Upper lobe of right lung (tissue), 1 donor: ENCODE measurements around the gene UNC5B. TPM values are rescaled to one million over a fixed set of nuclear protein-coding genes. Genes with fewer than 3 reads are reported as not detected.
A peak's percentile ranks its signal among the peaks of the same experiment; 100 is the strongest.

Source experiments
- ATAC-seq: fragments of 200-7000 bp; cut with Tn5 transposase; one replicate; pipeline ENCODE4 v1.9.1; 2020; ENCODE audit warnings: mild to moderate bottlenecking, moderate library complexity
- DNase-seq: peaks from one replicate; pipeline ENCODE4 v3.0.0-alpha.2; 2020
- H3K27ac ChIP-seq: fragments of 200-600 bp; one replicate; pipeline ENCODE4 v1.8.0; 2022
- H3K27me3 ChIP-seq: fragments of 200-600 bp; one replicate; pipeline ENCODE4 v1.8.0; 2022; ENCODE audit warnings: mild to moderate bottlenecking
- H3K36me3 ChIP-seq: fragments of 200-600 bp; one replicate; pipeline ENCODE4 v1.8.0; 2022
- H3K4me1 ChIP-seq: fragments of 200-600 bp; one replicate; pipeline ENCODE4 v1.8.0; 2022
- H3K4me3 ChIP-seq: fragments of 200-600 bp; one replicate; pipeline ENCODE4 v1.8.0; 2022; ENCODE audit warnings: mild to moderate bottlenecking
- H3K9me3 ChIP-seq: fragments of 200-600 bp; one replicate; pipeline ENCODE4 v1.8.0; 2022
- CTCF ChIP-seq: fragments of 200-600 bp; IDR thresholded peaks from one replicate; pipeline ENCODE4 v1.8.0; 2022; ENCODE audit warnings: antibody characterized with exemption
- intact Hi-C: fragments of 100-400 bp; cut with DNase I; formaldehyde crosslinking; loops from one replicate; pipeline ENCODE4 v1.11.0; 2022
- total RNA-seq: library from RNA; stranded (reverse); fragmentation: NEBNext Ultra II Directional; extraction: Animal tissue kit (Norgen Biotek cat#: 25700); gene quantifications from one replicate; pipeline ENCODE4 v1.2.1, GENCODE V29; 2021
- donor health status: DM: no; HTN: yes; CAD: no; lungs with severe emphysema.

UNC5B gene
- total RNA-seq, 1 donor from 2014 or later, result 16.0 TPM

DNA sequence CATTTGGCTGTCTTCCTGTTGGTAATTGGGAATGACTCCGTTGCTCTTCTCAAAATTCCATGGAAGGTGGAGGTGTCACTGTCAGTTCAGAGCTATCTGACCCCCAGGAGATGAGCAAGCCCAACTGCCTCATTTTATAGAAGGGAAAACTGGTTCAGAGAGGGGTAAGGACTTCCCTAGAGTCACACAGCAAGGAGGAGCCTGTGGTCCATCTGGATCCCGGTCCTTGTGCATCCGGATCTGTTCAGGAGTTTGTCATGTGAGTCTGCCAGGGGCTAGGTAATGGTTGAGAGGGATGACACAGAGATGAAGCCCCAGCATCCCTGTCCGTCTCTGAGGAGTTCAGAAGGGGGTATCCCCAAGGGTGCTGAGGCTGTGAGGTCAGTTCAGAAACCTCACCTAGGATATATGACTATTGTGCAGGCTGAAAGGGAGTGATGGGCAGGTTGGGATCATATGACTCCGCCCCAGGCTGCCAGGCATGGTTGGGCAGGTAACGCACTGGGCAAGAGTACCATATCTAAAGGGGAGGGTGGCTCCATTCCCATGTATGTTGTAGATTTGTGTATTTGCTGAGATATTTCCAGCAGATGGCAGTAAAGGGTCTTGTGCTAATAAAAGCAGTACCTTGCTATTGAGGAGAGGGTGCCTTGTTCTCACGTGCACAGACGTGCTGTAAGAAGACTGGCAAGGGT is 90.7 kb downstream of the UNC5B start:
- TF ChIP-seq CTCF, result peak; percentile 55
- intact Hi-C loops, result no loop called here
- DNase-seq (no peak), ATAC-seq (peak; percentile 51)
- Histone ChIP-seq H3K4me1 (no peaks in the 10 kb centered on the region), H3K27me3 (no peaks in the 10 kb centered on the region), H3K4me3 (no peak overlapping the region), H3K36me3 (peaks cover 4% of the 10 kb centered on the region), H3K27ac (no peak overlapping the region), H3K9me3 (no peaks in the 10 kb centered on the region)

DNA sequence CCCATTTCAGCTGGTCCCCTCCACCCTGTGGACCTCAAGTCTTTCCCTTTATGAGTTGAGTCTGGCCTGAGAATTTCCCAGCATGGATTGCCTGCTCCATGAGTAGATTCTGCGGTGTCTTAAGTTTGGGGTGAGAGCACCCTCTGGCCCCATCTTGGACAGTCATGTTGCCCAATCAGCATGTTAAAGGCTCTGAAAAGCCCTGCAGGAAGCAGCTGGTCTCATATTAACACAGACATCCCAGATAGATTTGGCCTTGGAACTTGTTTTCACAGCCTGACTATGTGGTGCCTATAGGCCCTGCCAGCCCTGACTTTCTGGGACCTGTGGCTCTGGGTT is 91.2 kb downstream of the UNC5B start:
- ATAC-seq, result no peak
- H3K4me1 ChIP-seq, result no peaks in the 10 kb centered on the region

DNA sequence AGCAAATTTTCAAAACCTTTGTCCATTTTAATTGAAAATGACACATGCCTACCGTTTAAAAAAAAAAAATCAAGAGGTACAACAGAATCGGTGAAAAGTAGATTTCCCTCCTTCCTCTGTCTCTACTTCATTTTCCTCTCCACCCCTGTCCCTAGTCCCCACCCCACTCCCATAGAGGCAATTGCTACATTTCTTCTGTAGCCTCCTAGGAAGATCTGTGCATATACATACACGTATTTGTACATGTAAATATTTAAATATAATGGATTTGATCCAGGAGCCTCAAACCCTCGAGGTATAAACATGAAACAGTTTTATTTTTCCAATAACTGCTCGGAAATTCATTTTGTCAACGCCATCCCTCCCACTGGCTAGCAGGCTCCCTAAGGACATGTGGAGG is 92.5 kb downstream of the UNC5B start:
- DNase-seq (no peak), ATAC-seq (no peak)
- H3K4me1 ChIP-seq, result no peaks in the 10 kb centered on the region
- H3K4me3 ChIP-seq, result no peak overlapping the region
- no peaks in the 10 kb centered on the region for H3K9me3 ChIP-seq
- no peak for TF ChIP-seq CTCF
- no peaks in the 10 kb centered on the region for H3K36me3 ChIP-seq
- no peaks in the 10 kb centered on the region for H3K27me3 ChIP-seq
- H3K27ac ChIP-seq, result no peak overlapping the region
- intact Hi-C loops, result no loop called here

More for the DNA sequence above, 91.2 kb downstream of the UNC5B start:
- Histone ChIP-seq H3K4me3 (no peak overlapping the region), H3K9me3 (no peaks in the 10 kb centered on the region), H3K27me3 (no peaks in the 10 kb centered on the region), H3K27ac (no peak overlapping the region), H3K36me3 (no peaks in the 10 kb centered on the region)
- no peak for DNase-seq
- intact Hi-C loops, result no loop called here
- no peak for TF ChIP-seq CTCF

DNA sequence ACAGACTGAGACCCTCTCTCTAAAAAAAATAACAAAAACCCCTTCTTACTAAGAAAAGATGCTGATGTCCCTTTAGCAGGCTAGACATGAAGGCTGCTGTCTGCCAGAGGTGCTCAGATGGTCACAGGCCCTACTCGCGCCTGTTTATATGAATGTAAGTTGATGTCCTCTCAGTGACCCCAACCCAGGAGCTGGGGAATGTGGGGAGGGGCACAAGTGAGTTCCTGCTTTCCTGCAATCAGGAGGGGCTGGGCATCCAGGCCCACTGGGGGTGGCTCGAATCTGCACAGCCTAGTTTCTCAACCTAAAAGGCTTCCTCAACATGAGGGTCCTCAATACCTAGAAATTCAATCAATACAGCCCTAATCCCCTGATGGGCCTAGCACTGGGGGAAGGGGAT is 94.6 kb downstream of the UNC5B start:
- Histone ChIP-seq H3K27ac (no peak overlapping the region), H3K4me3 (no peak overlapping the region), H3K36me3 (no peaks in the 10 kb centered on the region), H3K9me3 (no peaks in the 10 kb centered on the region), H3K27me3 (no peaks in the 10 kb centered on the region), H3K4me1 (no peaks in the 10 kb centered on the region)
- TF ChIP-seq CTCF, result no peak
- no peak for ATAC-seq
- DNase-seq, result no peak
- intact Hi-C loops, result no loop called here

GRCh38 chr10:71307469-71308085 is 95.2 kb downstream of the UNC5B start:
- H3K9me3 ChIP-seq, result no peaks in the 10 kb centered on the region
- no peaks in the 10 kb centered on the region for H3K4me1 ChIP-seq
- ATAC-seq, result peak; percentile 19
- H3K27me3 ChIP-seq, result no peaks in the 10 kb centered on the region
- intact Hi-C loops, result no loop called here
- no peaks in the 10 kb centered on the region for H3K36me3 ChIP-seq
- no peak overlapping the region for H3K27ac ChIP-seq
- DNase-seq, result no peak
- no peak overlapping the region for H3K4me3 ChIP-seq
- TF ChIP-seq CTCF, result no peak
